HG03045 (cell line): Measurements from ENCODE around the gene RPS8.
"Not testable (repeated sequence)": the region's sequence is repeated elsewhere in the genome, so short reads cannot be mapped to it uniquely, and the experiment has no call there.

Source experiments
- ATAC-seq: cut with Tn5 transposase; IDR thresholded peaks from one replicate; pipeline ENCODE4 v1.9.1; 2021; ENCODE audit warnings: mild to moderate bottlenecking, moderate library complexity; ENCODE audit not compliant: unreplicated experiment

The RPS8 gene

GRCh38 chr1:44780583-44781121 lies 5.3 kb downstream of the RPS8 start:
- ATAC-seq, result no peak

- ATAC-seq, result no peak
These were observed 8.4 kb downstream of the RPS8 start for GRCh38 chr1:44783697-44784093.

DNA sequence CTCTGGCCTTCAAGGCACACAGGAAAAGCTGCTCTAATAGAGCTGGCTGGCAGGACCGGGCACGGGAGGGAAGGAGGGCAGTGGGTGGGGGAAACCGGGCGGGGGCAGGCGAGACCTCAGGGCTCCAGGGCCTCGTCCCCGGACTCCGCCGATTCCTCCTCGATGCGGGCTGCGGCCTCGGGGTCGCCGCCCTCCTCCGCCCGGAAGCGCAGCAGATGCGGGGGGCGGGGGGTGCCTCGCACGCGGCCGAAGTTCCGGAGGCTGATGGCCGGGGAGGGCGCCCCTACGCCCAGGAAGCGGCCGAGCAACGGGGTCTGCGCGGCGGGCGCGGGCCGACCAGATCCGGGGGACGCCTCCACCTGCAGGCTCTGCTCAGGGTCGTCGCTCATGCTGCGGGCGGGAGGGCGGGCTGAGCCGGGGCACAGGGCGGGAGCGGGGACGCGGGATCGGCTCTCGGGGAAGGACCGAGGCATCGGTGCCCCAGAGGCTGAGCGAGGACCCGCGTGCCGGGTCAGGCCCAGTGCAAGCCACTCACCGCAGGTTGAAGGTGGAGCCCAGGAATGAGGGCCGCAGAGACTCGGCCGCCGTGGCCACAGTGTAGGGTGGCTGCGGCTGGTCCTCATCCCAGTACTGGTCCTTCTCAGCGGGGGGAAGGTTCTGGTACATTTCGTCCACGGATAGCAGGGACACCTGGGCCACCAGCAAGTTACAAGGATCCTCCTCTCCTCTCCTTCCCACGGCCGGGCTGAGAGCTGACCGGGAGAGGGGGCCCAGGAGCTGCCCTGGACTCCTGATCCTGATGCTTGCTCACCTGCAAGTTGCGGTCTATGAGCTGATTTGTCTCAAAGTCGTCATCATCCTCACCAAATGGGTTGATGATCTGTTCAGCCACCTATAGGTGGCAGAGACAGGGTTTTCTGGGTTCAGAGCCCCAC lies 9.0 kb downstream of the RPS8 start:
- ATAC-seq, result no peak

DNA sequence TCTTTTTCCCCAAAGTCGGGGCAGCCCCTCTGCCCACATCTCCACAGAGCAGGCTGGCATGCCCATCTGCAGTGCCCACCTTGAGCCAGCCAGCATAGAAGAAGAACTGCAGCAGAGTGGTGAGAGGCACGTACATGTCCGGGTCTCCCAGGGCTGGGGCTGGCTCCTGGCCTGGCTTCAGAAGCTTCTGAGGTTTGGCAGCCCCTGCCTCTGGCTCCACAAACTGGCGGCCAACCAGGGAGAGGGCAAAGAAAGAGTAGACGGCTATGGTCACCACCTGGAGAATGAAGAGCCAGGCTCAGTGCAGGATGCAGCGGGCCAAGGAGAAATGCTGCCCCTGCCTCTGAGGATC lies 9.7 kb downstream of the RPS8 start:
- no peak for ATAC-seq

DNA sequence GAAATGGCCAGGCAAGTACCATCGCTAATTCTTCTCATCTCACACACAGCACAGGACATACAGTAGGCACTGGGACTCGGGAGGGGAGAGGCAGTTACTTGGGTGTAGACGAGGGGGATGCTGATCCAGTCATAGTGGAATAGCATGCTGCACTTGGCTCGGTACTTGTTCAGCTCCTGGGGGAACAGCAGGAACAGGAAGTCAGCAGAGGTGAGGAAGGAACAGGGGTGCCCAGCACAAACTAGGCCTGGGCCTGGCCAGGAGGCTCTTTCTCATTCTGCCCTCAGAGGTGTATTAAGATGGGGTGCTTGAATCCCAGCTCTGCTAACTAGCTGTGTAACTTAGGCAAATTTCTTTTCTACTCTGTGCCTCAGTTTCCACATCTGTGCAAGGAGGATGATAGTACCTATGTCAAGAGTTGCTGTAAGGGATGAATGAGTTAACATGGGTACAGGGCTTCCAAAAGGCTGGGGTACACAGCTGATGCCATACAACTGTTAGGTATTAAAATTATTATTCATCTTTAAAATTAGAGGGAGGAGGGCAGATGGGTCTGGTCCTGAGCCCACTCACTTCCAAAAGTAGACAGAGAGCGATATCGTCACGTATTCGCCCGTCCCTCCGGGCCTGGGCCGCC lies 10.3 kb downstream of the RPS8 start:
- no peak for ATAC-seq

GRCh38 chr1:44786138-44786840 lies 10.9 kb downstream of the RPS8 start:
- no peak for ATAC-seq

DNA sequence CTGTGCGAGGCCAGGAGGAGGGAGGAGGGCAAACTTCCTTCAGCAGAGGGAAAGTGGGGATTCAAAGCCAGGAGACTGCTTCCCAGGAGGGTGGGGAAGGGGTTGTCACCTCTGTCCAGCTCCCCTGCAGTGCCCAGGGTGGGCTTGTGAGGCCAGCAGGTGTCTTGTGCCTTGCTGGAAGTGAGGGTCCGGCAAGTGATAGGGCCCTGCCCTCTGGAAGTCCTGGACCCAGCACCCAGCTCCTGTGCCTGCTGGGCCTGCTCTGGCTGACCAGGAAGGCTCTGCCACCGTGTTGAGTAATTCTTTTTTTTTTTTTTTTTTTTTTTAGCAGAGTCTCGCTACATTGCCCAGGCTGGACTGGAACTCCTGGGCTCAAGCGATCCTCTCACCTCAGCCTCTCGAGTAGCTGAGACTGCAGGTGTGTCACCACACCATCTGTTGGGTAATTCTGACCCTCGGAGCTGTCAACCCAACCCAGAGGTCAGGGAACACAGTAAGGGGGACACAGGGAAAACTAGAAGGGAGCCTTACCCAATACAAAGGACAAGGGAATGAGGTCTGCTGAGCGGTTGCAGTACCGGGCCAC lies 11.6 kb downstream of the RPS8 start:
- ATAC-seq, result no peak

GRCh38 chr1:44787506-44787905 lies 12.2 kb downstream of the RPS8 start:
- no peak for ATAC-seq

- no peak for ATAC-seq
These were observed 12.9 kb downstream of the RPS8 start, which contains the start of gene BEST4 for GRCh38 chr1:44788120-44788860. TSS of gene BEST4 (minus strand) at chr1:44788170. CDS start at chr1:44787705, 465 bp downstream.

- no peak for ATAC-seq
These were observed 15.8 kb downstream of the RPS8 start for GRCh38 chr1:44790968-44791801.

- no peak for ATAC-seq
These were observed 17.6 kb downstream of the RPS8 start for GRCh38 chr1:44792736-44793502.

DNA sequence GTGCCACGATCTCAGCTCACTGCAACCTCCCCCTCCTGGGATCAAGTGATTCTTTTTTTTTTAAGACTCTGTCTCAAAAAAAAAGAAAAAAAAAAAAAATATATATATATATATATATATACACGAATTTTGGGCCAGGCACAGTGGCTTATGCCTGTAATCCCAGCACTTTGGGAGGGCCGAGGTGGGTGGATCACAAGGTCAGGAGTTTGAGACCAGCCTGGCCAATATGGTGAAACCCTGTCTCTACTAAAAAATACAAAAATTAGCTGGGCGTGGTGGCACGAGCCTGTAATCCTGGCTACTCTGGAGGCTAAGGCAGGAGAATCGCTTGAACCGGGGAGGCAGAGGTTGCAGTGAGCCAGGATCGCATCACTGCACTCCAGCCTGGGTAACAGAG lies 22.5 kb downstream of the RPS8 start:
- not testable (repeated sequence) for ATAC-seq

GRCh38 chr1:44798481-44799365 lies 23.4 kb downstream of the RPS8 start:
- no peak for ATAC-seq

DNA sequence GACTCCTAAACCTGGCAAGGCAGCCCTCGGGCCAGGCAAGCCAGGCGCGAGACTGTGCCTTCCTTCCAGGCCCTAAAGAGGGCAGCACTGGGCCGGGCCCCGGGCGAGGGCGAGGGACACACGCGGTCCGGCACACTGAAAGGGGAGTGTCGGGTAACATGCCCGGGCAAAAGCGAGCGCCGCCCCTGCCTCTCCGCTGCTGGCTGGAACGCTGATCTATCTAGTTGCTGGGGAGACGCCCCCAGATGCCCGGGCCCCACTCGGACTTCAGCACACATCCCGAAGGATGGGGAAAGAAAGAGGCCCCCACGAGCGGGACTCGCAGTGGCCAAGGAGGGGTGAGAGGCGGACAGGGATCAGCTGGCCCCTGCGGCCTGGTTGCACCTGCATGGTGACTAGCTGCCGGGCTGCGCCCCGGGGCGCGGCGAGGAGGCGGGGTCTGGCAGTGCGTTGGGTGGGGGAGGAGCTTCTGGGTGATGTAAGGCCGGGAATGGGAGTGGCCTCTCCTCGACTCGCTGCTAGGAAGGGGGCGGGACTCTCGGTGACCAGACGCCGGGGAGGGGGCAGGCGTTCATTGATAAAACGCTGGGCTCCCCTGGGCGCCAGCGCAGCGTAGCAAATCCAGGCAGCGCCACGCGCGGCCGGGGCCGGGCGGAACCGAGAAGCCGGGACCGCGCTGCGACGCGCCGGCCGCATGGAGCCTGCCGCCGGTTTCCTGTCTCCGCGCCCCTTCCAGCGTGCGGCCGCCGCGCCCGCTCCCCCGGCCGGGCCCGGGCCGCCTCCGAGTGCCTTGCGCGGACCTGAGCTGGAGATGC lies 24.6 kb downstream of the RPS8 start, which contains the start of gene PLK3:
TSS of gene PLK3 (plus strand) at position 608 of the 815 bp plus-strand sequence. CDS start at position 695, 87 bp downstream.
- ATAC-seq, result peak; percentile 75

DNA sequence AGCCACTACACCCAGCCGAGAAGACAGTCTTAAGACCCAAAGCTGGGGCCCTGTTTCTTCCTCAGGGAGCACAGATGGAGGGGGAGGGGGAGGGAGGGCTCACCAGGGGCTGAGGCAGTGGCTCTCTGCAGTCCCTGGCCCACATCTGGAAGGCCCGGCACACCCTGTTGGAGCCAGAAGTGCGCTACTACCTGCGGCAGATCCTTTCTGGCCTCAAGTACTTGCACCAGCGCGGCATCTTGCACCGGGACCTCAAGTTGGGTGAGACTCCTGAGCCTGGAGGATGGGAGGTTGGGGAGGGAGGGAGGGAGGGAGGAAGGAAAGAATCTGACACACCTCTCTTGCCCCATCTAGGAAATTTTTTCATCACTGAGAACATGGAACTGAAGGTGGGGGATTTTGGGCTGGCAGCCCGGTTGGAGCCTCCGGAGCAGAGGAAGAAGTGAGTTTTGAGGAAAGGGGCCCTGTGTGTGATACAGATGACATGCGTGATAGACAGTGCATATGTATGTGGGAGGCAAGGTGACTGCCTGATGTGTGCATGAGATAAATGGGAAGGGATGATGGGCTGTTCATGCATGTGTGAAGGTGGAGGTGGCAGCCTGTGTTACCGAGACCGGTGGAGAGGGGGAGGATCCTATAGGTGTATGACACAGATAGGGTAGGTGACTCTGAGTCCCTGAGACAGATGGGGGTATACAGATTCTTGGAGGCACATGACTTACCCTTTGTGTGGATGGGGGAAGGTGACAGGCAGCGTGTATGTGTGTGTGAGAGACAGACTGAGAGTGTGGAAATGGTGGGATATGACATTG lies 26.4 kb downstream of the RPS8 start:
- ATAC-seq, result no peak
